Stimulated activated CD8-positive, alpha-beta memory T cell treated with anti-CD3 and anti-CD28 coated beads, Interleukin-15, amount 100 ng/mL, for 4 hours (primary cell): ENCODE data around the gene SMOC2.
"Not testable (repeated sequence)": the region's sequence is repeated elsewhere in the genome, so short reads cannot be mapped to it uniquely, and the experiment has no call there.

Source experiments
- DNase-seq, 2 donors: peaks; one replicate each; pipeline ENCODE4 v3.0.0-alpha.2; 2020; ENCODE audit warnings: low read depth in 2 of 2

The SMOC2 gene

DNA sequence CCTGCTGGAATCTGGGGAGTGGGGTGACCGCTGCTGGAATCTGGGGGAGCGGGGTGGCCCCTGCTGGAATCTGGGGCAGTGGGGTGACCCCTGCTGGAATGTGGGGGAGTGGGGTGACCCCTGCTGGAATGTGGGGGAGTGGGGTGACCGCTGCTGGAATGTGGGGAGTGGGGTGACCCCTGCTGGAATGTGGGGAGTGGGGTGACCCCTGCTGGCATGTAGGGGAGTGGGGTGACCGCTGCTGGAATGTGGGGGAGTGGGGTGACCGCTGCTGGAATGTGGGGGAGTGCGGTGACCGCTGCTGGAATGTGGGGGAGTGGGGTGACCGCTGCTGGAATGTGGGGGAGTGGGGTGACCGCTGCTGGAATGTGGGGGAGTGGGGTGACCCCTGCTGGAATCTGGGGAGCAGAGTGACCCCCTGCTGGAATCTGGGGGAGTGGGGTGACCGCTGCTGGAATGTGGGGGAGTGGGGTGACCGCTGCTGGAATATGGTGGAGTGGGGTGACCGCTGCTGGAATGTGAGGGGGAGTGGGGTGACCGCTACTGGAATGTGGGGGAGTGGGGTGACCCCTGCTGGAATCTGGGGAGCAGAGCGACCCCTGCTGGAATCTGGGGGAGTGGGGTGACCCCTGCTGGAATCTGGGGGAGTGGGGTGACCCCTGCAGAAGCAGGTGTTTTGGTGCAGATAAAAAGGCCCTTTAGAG lies 97.4 kb downstream of the SMOC2 start:
- DNase-seq: not testable (repeated sequence)

DNA sequence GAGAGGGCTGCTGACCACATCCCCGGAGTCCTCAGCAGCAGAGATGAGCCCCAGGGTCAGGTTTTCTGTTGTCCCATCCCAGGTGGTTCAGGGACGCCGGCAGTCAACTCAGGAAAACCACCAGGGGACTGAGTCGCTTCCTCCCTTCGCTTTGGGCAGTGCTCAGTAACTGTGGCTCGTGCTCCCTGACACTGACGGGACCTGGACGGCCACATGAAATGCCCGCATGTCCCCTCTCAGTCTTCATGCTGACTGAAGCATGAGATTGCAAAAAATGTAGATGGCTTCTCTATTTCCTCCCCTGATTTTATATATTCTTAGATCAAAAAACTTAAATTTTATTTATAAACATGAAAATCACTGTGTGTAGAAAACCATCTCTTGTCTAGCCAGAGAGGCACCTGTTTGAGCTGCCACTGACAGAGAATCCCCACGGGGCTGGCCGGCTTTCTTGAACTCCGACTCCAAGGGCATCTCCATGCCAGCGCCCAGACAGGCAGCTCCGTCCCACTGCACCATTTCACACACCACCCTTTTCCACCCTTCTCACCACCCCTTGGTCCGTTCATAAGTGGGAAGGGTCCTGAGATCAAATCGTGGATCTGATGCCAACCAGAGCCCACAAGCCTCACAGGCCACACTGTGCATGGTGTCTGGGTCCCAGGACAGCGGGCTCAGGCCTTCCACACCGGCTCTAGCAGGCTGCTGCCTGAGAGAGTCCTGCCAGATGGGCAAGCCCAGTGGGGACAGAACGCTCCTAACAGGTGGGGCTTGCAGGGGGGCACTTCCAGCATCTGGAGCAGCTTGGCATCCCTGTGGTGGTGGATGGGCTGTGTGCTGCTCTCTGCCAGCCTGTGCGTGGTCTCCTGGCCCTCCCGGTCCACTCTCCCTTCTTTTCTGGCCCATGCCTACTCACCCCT lies 98.2 kb downstream of the SMOC2 start:
- DNase-seq: no peak

DNA sequence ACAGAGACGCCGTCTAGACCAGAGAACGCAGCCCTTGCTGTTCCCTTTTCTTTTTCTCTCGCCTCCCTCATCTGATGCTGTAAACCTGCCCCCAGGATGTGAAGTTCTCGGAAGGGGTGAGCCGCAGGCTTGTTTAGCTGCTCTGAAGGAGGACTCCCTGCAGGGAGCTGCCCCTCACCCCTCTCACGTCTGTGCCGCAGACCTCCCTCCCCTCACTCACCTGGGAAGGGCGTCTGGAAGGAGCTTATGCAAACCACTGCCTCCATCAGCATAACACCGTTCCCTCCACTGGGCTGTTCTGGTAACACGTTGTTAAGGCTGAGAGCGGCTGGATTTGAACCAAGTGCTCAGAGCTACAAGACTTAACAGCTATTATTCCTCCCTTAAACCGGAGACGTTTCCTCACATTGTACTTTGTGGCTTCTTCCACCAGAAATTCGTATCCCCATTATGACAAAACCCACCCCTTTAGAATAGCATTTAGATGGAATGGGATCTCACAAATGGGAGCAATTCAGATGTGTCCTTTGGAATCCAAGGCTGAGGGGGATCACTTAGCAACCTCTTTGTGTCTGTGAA lies 99.8 kb downstream of the SMOC2 start:
- no peak for DNase-seq

DNA sequence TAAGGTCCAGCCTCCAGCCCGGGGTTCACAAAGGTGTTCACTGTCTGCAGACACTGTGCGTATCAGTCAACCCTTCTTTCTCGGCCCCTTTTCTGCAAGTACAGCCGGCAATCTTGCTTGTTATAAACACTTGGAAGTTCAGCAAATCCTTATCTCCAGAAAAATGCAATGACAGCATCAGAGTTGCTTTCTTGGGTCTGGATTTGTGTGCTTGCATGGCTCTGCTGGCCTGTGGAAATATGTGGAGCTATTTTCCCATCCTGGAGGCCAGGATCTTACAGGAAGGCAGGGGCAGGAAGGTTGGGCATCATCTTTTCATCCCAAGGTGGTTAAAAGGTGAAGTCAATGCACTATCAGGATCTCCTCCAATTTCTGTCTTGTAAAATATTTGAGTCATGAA lies 100.3 kb downstream of the SMOC2 start:
- no peak for DNase-seq

DNA sequence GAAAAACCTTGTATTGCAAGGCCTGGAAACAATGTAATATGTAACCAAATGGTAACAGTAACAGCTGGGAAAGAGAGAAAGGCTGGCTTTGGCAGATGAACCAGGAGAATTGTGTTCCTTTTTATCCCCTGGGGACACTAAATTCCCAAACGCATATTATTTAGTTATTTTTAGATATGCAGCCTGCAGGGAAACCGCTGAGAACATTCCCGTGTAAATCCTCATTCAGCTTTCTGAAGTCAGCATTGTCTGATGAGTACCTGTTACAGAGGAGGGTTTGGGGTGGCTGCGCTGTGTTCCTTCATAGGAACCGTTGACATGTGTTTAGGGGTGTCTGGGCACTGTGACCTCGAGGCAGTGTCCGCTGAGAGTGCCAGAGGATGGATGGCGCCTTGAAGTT lies 101.3 kb downstream of the SMOC2 start:
- no peak for DNase-seq

DNA sequence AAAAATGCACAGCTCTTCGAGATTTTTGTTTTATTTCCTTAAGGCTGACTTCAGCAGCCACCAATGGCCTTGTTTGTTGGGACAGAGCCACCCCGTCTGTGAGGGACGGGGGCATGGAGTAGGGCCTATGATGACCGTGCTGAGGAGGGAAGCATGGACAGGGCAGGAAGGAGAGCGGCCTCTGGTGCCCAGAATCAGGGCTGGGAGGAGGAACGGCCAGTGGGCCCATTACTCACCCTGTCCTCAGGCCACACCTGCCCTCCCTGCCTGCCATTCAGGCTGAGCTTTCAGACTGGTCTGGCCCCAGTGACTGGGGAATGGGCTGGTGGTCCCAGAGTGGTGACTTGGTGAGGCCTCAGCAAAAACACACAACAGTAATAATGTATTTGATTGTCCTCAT lies 104.4 kb downstream of the SMOC2 start:
- no peak for DNase-seq

DNA sequence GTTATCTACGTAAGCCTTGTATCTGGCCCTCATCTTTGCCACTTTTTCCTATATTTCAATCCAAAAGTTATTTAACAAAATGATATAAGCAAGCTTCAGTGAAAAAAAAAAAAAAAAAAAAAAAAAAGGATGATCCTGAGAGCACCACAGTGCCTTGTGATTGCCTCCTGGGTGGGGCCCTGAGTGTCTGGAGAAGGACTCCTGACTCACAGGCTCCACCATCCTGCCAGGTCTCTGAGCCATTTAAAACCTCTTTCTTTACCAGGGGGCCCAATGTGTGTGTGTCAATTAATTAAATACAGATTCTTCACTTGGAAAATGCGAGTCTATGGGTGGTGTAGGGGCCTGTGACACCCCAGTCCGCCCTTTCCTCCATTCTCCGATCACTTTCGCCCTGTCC lies 105.2 kb downstream of the SMOC2 start:
- no peak for DNase-seq

DNA sequence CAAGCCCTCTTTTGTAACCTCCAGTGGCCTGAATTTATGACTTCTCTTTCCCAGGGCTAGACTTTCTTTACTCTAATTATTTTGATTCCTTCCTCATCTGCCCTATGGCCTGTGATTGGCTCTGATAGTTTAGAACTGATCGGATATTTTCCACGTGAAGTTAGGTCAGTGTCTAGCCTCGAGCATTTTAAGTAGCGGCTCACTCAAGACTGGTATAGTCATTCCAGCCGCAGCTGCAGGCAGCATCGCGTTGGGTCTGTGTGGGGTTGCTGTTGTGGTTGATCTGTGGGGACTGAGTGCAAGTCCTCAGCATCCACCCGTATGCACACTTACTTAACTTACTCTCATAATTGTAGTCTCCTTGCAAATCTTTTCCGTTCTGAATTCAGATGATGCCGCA lies 105.7 kb downstream of the SMOC2 start:
- DNase-seq: no peak

DNA sequence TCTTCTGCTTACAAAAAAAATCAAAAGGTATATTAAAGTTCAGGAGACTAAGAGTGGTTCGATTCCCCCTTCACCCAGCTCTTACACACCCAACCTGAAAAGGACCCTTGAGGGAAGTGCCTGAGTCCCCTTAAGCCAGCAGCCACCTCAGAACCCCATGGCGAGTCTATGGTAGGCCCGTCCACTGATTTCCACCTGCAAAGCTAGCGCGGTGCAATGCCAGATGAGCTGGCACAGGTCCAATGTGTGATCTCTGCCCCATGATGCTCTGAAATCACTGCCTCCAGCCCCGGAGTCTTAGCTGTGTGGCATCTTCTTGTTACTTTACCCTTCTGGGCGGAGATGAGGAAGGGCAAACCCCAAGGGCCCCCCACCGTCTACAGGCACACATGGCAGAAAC lies 109.3 kb downstream of the SMOC2 start:
- no peak for DNase-seq

DNA sequence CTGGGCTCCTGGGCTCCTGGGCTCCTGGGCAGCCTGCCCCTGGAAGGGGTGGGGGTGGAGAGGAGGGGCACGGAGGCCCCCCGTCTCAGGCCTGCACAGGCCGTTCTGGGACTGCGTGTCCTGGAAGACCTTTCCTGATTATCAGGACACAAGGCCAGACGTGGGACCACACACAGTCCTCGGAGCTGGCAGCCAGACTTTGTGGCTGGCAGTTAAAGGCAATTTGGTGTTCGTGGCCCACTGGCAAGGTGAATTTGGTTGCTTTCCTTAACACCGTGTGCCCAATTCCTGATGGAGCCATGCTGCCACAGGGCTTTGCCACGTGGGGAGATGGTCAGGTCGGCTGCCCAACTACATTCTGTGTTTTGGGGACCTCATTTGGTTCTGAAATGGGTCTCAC lies 113.5 kb downstream of the SMOC2 start:
- no peak for DNase-seq

DNA sequence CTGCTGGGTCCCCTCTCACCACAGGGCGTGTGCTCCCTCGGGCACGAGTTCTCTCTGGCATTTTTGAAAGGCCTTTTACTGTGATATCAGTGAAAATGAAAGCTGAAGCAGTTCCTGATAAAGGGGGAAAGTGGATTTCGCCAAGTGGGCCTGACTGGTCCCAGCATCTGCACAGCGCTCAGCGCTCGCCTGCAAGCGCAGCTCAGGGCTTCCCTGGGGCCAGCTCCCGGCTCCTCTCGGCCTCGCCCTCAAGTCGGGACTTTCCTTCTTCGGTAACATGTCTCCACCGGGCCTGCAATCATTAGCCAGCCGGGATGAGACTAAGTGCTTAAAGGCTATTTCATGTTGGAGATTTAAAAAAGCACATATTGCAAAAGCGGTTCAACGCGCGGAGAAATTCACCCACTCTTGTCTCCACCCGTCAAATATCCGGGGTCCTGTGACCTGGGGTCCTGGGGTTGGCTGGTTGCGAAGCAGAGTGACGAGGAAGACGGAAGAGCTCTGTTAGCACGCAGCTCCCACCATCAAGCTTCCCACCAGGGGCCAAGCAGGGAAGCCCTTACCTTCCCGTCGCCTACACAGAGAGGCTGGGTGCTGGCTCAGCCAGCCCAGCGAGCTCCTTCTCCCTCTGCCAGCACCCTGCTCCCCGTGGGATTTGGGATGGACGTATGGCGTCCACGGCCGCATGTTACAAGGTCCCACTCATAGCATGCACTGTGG lies 114.1 kb downstream of the SMOC2 start:
- DNase-seq: no peak

DNA sequence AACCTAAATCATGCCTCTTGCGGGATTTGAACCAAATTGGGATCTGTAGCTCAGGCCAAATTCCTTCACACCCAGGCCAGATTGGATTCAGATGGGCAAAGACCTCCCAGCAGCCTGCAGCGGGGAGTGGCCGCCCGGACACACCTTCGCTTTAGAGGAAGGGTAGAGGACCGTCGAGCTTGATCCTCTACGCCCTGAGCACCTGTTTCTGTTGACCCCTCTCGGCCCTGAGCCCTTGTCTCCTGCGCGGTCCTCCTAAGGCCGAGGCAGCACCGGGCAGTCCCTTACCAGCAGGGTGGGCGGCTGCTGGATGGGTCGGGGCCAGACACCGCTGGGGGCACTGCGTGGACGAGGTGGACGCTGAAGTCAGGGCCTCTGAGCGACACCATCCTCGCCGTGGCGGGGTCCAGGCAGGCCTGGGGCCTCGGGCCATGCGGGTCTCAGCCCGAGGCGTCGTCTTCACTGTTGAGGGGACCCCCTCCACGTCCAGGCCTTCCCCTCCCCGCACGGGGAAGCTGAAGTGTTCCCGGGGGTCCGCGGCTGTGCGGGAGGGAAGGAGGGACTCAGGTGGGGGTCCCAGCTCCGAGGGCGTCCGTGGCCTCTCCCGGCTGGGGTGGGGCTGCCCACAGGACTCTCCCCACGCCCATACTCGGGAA lies 114.8 kb downstream of the SMOC2 start:
- DNase-seq: no peak

DNA sequence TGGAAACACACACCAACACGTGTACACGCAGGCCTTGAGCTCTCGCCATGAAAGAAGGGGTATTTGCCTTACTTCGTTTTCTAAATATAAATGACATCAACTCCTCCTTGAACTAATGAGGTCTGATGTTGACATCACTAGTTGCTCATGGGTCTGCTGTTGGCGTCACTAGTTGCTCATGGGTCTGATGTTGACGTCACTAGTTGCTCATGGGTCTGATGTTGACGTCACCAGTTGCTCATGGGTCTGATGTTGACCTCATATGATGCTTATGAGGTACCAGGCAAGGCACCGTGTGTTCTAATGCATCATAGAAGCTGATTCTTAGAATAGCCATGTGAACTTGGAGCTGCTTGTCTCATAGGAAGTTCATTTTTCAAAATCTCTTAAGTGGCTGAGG lies 116.5 kb downstream of the SMOC2 start:
- DNase-seq: no peak

DNA sequence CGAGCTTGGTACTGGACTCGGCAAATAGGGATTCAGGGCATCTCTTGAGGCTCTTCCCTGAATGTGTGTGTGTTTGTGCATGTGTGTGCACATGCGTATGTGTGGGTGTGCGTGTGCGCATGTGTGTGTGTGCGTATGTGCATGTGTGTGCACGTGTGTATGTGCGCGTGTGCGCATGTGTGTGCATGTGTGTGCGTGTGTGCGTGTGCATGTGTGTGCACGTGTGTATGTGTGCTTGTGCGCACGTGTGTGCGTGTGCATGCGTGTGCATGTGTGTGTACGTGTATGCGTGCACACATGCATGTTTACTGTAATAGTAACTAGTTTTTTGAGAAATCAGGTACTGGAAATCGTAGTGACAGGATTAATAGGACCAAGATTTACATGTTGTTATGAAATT lies 117.7 kb downstream of the SMOC2 start:
- DNase-seq: no peak

DNA sequence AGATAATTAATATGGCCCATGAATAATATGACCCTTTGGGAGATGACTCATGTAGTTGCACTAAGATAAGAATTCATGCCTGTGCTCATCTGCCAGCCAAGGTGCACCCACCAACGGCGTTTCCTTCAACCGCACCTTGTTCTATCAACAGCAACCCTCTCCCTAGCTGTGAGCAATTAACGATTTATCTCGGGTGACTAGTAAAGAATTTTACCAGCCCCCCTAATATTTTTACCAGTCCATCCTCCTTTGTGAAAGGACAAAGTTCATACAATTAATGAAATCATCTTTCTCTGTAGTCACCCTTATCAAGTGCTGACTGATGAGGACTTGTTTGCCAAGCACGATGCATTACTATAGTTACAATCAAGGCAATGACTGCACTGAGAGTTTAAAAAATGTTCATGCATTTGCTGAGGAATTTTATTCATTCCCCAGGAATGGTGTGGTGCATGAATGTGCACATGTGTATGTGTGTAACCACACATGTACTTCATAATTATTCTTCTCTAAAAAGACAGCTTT lies 118.7 kb downstream of the SMOC2 start:
- DNase-seq: no peak

DNA sequence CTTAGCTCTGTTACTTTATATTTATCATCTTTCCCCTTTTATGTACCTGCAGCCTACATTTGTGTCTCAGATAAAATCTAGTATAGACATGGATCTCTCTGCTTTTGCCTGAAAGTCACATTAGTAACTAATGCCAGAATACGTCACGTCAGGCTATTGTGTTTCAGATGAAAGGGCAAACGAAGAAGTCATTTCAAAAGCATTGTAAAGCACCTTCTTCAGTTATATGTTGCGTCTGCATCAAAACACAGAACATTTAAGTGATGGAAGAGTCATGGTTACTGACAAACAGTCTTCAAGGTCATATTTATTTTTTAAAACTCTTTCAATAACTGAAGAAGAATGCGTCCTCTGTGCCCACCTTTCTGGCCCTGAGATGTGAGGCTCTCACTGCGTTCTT lies 119.1 kb downstream of the SMOC2 start:
- no peak for DNase-seq

DNA sequence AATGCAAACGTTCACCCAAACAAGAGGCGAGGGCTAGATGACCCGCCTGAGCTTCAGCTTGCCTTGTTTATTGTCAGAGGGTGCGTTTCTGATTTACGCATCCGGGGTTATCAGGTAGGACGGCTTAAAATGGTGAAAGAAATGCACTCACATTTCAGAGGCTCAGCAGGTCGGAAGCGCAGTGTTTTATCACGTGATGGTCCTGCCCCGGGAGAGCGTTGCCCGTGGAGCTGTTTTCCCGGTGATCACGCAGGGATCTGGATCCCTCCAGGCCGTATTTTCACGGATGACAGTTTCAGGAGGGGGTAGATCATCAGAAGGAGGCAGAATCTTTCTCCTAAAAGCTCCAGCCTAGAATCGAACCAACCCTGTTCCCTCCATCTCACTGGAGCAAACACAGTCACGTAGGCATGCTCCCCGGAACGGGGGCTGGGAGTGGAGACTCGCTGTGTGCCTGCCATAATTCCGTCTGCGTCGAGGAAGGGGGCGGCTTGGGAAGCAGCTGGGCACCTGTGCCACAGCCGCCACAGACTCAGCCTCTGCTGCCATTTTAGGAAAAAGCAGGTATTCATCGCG lies 121.7 kb downstream of the SMOC2 start:
- DNase-seq: no peak

DNA sequence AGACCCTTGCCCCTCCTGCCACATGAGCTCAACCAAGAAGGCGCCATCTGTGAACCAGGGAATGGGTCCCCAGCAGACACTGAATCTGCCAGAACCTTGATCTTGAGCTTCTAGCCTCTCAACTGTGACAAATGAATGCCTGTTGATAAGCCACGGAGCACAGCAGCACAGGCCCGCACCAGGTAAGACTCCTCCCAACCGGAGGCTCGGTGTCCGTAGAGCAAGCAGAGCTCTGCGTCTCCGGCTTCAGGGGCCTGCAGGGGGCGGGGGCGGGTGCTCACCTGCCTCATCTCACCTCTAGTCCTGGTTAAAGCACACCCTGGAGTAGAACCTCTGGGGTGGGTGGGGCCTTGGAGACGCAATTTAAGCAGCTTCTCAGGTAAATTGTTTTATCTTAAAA lies 122.7 kb downstream of the SMOC2 start:
- no peak for DNase-seq

DNA sequence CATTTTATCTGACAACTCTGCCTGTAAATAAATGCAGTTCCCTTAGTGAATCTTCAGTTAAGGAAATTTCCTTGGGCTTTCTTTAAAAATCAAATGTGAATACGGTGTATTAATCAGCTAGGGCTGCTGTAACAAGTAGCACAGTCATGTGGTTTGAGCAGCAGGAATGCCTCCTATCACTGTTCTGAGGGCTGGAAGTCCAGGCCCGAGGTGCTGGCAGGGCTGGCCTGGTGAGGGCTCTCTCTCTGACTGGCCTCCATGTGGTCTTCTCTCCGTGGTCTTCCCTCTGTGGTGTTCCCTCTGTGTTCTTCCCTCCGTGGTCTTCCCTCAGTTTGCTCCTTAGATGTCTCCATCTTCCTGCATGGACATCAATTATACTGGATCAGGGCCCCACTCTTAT lies 124.1 kb downstream of the SMOC2 start:
- no peak for DNase-seq

DNA sequence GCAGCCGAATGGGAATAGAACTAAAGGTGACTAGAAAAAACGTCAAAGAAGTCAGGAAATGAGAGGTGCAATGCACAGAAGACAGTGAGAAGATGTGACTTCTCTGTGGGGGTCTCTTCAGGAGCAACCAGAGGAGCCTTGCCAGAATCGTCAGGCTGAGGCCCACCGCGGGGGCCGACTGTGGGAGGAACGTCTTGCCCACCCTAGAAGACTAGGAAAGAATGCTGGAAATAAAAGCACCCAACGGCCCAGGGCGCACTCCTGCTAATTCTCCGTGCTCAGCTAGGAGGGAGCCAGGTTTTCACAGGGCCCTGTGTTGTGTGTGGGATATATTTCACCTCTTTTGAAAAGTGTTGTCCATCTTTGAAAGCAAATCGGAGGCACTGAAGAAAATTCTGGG lies 129.2 kb downstream of the SMOC2 start:
- DNase-seq: no peak

DNA sequence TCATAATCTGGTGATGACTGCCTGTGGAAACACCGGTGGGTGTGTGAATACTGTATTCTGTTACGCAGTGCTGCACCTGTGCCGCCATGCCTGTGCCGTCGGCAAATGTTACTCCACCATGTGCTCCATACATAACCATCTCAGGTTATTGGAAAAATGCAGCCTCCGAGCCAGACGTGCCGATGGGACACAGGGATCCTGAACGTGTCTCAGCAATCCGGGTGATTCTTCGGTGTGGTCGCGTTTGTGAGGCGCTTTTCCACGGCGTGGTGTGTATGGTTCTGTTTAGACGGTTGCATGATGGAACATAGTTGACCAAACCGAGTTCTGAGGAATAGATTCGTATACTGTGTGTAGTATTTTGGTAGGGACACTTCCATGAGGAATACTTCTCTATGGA lies 130.3 kb downstream of the SMOC2 start:
- no peak for DNase-seq
